COLO668 (cell line): ENCODE data around the gene OTP.
A peak's percentile ranks its signal among the peaks of the same experiment; 100 is the strongest.

Source experiments
- DNase-seq: peaks from one replicate; lab custom pipeline; 2025; ENCODE audit not compliant: unreplicated experiment; lab: John Stamatoyannopoulos, UW

Gene OTP

GRCh38 chr5:77640589-77641396 lies 2.3 kb upstream of the OTP start:
- DNase-seq: peak; percentile 26

- peak; percentile 54 for DNase-seq
Observed at GRCh38 chr5:77638763-77639671, 504 bp upstream of the OTP start.

- no peak for DNase-seq
Observed at GRCh38 chr5:77637170-77637997, 1.1 kb downstream of the OTP start.

GRCh38 chr5:77636641-77637169 lies 1.8 kb downstream of the OTP start:
- DNase-seq: no peak

- no peak for DNase-seq
Observed at GRCh38 chr5:77635917-77636640, 2.4 kb downstream of the OTP start.

- DNase-seq: no peak
Observed at GRCh38 chr5:77635067-77635916, 3.2 kb downstream of the OTP start.

GRCh38 chr5:77633709-77634108 lies 4.8 kb downstream of the OTP start:
- no peak for DNase-seq

- no peak for DNase-seq
Observed at GRCh38 chr5:77633207-77633675, 5.3 kb downstream of the OTP start.

DNA sequence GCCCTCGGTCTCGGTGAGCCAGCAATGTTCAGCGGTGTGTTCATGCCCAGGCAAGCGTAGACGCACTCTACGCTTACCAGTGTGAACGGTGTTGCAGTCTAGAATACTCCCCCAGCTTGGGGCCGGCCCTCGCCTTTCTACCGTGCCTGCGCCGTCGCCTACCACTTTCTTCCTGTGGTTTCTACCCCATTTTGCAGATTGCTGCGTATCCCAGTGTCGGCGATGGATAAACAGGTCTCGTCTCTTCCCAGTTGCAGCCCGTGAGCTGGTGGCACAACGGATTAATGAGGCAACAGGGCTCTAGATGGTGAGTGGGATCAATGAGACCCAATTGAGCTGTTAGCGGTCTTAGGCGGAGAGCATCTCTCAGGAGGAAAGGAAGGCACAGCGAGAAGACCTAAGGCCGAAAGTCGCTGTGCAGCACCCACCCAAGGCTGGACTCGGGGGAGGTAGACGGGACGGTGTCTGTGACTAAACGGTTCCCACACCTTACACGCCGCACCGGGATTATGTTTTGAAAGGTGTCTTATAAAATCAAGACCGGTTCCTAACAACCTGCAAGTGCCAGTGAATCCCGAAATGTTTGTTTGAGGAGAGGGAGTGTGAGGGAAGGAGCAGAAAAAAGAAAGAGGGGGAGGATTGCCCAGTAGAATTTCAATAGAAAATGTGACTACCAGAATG lies 5.8 kb downstream of the OTP start:
- DNase-seq: no peak

DNA sequence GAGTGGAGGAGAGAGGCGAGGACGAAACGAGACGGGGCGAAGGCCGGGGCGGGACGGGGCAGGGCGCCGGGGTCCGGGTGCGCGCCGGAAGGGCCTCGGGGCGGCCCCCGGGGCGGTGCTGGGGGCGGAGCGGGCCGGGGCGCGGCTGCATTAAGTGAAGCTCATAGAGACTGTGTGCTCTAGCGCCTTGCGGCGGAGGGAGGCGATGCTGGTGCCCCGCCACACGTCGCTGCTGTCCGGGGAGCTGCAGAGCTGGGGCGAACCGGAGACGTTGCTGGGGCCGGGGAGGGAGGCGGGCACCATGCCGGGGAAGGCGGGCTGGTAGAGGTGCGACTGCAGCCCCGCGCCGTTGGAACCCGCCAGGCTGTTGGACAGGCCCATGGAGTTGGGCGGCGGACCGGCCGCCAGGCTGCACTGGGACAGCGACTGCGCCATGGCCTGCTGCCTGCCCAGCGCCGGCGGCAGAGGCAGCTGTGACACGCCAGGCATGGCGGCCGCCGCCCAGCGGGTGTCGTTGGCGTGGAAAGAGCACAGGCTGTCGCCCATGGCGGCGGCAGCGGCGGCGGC lies 8.3 kb downstream of the OTP start:
- DNase-seq: peak; percentile 67

DNA sequence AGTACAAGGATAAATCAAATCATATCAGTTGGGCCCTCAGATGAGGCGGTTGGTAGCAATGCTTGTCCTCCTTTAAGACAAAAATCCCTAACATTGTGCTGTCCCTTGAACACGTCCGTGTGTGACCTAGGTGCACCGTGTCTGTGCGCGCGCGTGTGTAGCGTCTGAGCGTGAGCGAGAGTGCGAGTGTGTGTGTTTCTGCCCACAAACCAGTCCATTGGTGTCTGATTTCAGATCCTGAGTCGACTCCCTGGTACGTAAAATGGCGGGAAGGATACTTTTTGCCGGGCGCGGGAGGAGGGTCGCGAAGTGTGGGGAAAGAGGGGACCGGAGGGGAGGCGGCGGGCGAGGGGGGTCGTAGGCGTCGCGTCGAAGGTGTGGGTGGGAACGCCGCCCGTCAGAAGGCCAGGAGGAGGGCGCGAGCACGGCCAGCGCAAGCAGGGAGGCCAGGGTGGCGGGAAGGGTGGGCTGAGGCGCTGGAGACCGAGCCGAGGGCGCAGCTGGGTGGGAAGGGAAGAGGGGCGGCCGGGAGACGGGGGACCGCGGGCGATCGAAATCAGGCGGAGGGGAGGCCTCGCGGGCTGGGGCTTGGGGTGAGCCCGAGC lies 8.9 kb downstream of the OTP start:
- DNase-seq: no peak

GRCh38 chr5:77628840-77629508 lies 9.5 kb downstream of the OTP start:
- DNase-seq: no peak

- no peak for DNase-seq
Observed at GRCh38 chr5:77627869-77628674, 10.4 kb downstream of the OTP start.

DNA sequence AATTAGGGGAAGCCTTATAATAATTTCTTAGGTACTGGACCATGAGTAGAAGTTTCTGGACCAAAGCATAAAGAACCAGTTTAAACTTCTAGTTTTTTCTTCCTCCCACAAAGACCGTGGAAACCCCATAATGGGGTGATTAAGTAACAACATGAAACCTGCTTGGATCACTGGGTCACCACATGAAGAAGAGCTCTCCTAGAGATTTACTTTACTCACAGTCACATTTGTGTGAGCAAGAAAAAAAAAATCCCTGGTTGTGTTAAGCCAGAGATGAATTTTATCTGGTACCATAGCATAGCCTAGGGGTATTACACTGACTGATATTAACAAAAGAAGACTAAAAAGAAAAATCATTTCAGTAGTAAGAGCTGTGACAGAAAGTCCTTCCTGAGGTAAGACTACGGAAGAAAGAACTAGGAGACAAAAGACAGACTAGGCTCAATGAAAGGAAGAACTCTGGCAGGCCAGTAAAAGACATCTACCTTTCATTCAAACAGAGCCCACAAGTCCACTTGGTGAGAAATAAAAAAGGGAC lies 15.2 kb downstream of the OTP start:
- DNase-seq: no peak

GRCh38 chr5:77621440-77621839 lies 17.1 kb downstream of the OTP start:
- no peak for DNase-seq

DNA sequence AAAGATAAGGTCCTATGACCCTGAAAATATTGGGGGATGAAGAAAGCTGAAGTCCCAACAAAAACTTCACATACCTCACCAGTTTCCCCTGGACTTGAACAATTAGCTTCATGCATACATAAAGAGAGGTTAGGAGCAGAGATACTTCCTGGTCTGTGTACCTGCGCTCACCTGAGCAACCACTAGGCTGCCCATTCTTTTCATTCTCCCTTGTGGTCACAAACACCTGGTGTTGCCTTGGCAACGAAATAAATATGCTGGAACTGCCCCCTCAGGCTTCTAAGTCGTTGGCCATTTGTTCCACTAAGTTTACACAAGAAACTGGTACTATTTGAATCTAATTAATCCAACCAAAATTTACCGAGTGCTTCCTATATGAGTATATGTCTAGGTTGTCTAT lies 18.1 kb downstream of the OTP start:
- DNase-seq: peak; percentile 49
